HG03025 (cell line): ENCODE data around the gene UQCC5.
"Not testable (repeated sequence)": the region's sequence is repeated elsewhere in the genome, so short reads cannot be mapped to it uniquely, and the experiment has no call there.

ENCODE experiments used
- ATAC-seq: cut with Tn5 transposase; IDR thresholded peaks from one replicate; pipeline ENCODE4 v1.9.1; 2021; ENCODE audit warnings: mild to moderate bottlenecking, moderate library complexity; ENCODE audit not compliant: unreplicated experiment, low FRiP score

The UQCC5 gene

DNA sequence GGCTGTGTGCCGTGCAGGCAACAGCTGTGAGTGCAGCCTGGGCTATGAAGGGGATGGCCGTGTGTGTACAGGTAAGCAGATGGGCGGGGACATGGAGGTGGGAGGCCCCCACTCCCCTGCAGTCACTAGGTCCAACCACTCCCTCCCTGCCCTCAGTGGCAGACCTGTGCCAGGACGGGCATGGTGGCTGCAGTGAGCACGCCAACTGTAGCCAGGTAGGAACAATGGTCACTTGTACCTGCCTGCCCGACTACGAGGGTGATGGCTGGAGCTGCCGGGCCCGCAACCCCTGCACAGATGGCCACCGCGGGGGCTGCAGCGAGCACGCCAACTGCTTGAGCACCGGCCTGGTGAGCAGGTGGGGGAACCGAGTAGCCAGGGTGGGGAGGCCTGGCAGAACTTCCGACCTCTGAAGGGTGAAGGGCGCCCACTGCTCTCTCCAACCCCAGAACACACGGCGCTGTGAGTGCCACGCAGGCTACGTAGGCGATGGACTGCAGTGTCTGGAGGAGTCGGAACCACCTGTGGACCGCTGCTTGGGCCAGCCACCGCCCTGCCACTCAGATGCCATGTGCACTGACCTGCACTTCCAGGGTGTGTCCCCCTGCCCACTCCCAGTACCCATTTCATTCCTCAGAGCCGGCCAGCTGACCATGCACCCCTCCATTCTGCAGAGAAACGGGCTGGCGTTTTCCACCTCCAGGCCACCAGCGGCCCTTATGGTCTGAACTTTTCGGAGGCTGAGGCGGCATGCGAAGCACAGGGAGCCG, 14.3 kb upstream of the UQCC5 start:
- ATAC-seq: no peak

- no peak for ATAC-seq
Observed at GRCh38 chr3:52522651-52523251, 13.7 kb upstream of the UQCC5 start.

- no peak for ATAC-seq
Observed at GRCh38 chr3:52523386-52524257, 12.8 kb upstream of the UQCC5 start.

GRCh38 chr3:52524258-52524751, 12.1 kb upstream of the UQCC5 start:
- ATAC-seq: no peak

- no peak for ATAC-seq
Observed at GRCh38 chr3:52524752-52525679, 11.4 kb upstream of the UQCC5 start.

DNA sequence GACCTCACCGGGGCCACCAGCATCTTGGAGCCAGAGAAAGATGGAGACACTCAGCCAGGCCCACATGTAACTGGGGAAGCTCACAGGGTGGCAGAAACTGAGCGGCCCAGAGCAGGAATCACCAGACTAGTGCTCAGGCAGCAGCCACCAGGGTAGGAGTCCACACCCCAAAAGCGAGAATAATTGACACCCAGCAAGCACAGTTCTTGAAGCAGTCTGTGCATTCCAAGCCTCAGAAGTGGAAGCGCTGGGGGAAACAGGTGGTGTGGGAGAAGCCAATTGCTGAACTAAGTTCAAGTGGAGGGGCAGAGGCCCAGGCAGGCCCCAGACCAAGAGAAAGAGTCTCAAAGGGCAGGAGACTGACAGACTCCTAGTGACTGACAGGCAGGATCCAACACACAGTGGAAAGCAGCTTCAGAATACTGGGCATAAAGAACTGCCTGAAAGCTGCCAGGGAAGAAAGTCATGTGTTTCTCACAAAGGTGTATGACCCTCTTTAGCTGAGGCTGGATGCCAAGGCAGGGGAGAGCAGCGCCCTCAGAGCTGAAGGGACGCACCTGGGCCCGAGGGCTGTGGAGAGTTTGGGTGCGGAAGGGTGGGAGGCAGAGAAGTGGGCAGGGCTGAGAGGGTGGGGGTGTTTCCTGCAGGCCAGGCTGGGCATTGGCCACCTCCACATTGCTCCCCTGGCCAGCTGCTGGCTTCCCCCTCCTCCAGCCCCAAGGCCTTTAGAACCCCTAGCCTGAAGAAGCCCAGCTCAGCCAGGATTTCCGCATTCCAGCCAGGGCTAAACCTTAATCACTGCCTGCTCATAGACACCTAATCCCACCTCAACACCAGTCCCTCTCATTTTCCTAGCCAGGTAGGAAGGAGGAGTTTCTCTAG, 10.5 kb upstream of the UQCC5 start:
- ATAC-seq: no peak

DNA sequence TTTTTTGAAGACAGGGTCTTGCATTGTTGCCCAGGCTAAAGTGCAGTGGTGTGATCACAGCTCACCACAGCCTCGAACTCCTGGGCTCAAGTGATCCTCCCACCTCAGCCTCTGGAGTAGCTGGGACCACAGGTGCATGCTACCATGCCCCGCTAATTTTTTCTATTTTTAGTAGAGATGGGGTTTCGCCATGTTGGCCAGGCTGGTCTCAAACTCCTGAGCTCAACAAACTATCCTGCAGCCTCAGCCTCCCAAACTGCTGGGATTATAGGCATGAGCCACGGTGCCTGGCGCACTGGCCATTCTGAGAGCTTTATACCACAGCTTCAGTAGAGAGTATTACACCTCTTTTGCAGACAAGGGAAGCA, 9.8 kb upstream of the UQCC5 start:
- not testable (repeated sequence) for ATAC-seq

GRCh38 chr3:52527039-52527731, 9.2 kb upstream of the UQCC5 start:
- no peak for ATAC-seq

DNA sequence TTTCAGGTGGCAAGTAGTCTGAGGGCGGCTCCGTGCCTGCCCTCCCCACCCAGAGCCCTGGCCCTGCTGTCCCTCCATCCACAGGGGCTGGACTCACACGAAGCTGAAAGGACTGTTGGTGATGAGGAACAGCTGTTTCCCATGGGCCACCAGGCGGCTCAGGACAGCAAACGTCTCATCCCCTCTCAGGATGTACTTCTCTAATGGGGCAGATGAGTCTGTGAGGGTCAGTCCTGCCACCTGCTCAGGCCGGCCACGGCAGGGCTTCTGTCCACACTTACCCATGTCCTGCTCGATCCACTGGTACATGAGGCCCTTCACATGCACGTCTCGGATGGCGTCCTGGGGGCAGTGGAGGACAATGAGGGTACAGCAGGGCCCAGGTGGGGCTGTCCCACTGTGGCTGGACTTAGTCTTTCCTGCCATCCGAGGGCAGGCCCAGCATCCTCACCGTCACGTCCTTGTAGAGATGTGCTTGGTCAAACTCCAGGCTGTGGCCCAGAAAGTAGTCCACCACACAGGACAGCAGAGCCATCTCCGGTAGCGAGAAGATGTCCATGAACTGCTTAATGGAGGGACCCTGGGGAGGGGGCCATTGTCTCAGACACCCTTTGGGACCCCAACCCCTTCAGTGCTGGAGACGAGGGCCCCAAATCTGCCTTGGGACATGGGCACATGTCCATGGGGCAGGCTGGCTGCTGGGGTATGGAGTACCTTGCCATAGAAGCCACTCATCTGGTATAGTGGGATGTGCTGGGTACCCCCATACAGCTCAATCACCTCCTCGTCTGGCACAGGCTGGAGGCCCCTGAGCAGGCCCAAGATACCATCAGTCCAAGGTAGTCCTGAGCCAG, 8.4 kb upstream of the UQCC5 start:
- no peak for ATAC-seq

GRCh38 chr3:52528586-52529375, 7.6 kb upstream of the UQCC5 start:
- ATAC-seq: no peak

DNA sequence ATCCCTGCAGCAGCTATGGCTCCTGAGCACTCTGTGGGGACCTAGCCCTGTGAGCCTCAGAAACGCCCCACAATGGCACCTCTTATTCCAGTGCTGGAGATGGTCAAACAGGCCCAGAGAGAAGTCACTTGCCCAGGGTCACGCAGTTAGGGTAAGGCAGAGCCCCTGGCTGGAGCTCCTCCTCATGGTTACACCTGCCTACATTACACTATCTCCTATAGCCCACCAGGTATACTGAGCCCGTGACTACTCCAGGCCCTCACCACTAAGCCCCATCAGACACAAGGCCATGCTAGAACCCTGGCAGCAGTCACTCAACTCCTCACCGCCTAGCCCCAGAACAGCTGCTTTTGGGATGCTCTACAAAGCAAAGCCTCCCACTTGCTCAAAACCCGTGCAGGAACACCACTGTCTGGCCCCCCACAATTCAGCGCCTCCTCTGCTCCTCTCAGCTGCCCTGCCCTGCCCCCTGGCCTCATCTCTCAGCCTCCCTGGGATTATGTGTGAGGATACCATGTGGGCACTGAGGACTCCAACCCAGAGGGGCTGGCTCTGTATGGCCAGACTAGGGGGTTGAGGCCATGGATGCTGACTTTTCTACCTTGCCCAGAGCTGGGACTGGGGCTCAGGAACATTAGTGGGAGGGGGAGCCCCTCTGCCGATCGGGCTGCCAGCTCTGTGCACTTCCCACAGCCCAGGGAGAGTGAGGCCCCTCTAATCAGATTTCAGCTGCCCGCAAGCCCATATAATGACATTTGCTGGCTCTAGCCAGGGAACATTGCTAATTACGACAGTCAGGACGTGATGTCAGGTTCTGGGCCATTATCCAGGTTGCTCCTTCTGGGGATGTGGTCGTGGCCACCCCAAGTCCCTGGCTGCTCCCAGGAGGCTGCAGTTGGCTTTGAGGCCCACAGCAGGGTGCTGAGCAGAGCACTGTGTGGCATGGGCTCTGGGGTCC, 6.8 kb upstream of the UQCC5 start:
- no peak for ATAC-seq

DNA sequence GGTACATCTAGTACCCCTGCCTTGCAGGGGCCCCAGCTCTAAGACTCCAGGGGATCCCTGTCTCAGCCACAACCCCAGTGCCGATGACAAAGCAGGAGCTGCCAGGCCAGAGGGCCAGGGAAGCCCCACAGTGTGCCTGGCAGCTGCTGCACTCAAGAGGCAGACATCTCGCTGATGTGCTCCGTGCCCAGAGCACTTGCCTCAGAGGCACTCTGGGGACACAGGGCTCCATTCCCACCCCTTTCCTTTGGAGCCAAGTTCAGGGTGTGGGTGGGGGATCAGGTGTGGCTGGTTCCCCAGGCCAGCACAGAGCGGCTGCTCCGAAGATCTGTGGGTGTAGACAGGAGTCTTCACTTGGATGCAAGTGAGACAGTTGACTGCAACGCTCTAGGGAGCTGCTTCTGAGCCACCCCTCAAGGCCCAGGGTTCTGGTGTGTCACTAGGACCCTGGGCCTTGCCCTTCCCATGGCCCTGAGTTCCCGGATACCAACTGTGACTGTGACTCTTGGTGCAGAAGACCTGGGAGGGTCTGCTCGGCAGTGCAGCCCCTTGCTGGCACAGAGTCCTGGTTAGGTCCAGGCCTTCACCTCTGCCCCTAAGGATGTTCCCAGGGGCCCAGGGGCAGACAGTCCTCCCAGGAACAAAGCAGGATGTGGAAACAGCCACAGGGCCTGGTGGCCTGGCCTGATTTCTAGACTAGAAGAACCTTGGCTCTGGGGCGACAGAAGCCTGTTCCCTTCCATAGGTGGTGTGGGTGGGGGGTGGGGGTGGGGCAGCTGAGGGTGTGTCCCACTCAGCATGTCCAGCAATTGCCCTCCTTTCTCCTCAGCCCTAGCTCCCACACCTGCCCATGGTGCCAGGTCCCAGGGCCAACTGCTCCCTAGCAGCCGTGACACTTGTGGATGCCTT, 5.2 kb upstream of the UQCC5 start:
- ATAC-seq: no peak

DNA sequence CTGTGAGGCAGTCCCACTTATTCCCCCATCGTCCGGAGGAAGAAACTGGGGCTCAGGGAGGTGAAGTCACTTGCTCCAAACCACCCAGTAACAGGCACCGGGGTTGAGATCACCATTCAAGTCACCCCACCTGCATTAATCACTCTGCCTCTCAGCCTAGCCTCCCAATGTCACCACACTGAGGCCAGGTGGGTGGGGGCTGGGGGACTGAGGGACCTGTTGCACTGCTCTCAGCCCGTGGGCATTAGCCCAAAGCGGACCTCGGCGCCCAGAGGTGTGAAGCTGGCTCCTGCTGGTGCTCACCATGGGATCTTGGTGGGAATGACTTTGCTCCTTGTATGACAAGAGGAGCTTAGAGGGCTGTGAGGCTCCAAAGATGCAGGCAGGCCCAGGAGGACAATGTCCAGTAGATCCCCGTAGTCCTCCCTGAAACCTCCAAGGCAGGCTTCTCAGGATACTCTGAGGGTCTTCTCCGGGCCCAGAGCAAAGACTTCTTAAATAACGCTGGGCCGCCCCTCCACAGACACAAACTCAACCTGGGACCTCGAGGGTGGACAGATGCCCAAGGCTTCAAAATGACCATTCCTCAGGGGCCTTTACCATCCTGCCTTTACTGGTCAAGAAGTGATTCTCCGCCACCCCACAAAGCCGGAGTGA, 4.4 kb upstream of the UQCC5 start:
- no peak for ATAC-seq

DNA sequence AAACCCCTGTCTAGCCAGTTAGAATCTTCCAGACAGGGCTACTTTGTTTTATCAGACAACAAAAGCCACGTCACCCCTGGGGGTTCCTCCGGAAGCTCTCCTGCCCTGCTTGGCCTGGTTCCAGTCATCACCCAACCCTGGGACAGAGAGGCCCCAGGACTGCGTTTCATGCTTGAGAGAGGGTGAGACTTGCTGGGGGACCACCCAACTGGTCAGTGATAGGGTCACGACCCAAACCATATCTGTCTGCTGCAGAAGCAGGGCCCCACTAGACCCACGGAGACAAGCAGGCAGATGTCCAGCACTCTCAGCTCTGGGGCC, 3.9 kb upstream of the UQCC5 start:
- no peak for ATAC-seq
